ENCODE measurements around the gene CRIM1.

Gene CRIM1

DNA sequence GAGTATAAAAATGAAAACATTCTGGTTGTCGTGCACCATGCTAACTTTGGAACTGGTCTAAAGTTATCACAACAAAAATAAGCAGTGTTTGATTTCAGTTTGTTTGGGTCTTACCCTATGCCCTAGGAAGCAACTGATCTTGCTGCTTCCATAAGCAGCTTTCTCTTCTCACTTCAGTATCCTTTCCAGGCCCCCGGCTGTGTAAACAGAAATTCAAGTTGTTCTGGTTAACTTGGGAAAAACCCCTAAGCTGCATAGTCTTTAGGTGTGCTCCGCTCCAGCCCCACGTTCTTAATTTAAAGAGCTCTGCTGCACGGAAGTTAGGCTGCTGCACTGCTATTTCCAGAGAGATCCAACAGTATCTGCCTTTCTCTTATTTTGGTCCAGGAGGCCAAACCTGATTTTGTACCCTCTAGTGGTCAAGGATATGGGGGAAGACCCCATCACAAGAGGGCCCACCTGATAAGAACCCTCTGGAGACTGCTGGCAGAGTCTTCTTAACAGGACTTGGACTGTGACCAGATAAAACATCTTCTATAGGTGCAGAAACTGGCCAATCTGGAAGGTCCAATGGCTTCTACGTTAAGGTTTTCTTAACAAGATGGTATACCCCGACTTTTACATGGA is 173.3 kb downstream of the CRIM1 start:
- DNase-seq (ENCODE audit: low spot score), result no peak

DNA sequence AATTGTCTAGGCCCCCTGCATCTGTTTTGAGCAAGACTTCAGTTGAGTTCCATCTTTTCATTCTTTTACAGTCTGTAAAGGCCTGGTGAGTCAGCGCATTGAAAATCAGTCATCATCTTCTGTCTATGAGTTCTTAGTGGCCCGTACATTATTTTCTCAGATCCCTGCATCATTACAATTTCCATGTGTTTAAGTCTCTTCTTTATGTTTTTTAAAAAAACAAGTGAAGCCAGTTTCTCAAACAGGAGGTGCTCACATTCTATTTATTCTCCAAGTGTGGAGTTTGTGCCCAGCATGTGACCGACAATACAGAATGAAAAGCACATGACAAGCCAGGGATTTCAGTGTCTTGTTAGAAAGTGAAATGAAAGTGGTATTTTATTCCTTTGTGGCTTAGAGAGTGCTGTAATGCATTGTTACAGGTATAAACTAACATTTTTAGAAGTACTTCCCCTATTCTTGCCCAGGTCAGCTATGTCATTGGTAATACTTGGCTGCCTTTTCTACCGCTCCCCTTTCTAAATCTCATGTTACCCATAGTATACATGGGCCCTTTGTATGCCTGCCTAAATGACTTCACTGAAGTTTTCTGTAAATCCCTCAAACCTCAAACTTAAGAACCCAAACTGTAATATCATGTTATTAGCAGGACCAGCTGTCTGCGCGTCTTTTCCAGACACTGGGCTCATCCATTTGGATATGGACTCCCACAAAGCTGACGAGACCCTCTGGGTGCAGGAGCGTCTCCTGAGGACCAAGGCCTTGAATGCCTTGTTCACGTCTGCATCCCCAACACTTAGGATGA is 174.8 kb downstream of the CRIM1 start:
- DNase-seq (ENCODE audit: low spot score), result peak; percentile 44

DNA sequence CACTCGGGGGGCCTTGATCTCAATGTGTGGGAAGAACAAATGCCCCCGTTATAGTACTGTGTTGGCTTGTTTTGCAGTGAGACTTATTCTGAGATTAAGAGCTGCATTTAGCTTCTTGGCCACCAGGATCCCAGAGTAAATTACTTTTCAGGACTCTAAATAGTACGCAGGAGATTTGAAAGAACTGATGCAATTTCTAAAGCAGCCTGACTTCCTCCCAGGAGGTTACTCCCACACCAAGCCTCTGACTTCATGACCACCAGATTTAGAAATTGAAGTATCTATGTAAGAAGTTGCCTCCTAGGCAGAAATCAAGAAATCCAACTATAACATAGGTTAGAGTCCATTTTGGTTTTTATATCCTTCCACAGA is 175.4 kb downstream of the CRIM1 start:
- DNase-seq (ENCODE audit: low spot score), result no peak

DNA sequence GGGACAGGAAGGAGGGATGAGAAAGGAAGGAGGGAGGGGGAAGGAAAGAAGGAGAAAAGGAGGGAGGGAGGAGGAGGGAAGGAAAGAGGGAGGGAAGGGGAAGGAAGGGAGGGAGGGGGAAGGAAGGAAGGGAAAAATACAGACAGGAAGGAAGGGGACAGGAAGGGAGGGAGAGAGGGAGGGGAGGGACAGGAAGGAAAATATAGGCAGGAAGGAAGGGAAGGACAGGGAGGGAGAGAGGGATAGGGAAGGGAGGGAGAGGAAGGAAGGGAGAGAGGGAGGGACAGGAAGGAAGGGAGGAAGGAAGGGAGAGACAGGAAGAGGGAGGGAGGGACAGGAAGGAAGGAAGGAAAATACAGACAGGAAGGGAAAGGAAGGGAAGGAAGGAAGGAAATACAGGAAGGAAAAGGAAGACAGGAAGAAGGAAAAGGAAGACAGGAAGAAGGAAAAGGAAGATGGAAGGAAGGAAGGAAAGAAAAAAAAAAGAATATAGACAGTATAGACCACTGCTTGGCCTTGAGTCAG is 178.8 kb downstream of the CRIM1 start:
- no peak for DNase-seq (ENCODE audit: low spot score)

DNA sequence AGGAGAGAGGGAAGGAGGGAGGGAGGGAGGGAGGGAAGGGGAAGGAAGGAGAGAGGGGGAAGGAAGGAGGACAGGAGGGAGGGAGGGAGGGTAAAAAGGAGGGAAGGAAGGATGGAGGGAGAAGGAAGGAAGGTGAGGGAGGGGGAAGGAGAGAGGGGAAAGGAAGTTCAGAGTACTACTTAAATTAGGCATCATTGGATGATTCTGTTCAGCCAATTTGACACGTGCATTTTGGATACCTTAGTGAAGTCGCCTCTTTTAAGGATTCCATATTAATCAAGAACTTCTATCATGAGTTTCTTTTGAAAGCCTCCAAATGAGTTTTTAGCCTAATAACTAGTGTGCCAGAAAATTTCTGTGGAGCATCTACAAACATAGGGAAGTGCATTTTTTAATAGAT is 179.5 kb downstream of the CRIM1 start:
- no peak for DNase-seq (ENCODE audit: low spot score)

DNA sequence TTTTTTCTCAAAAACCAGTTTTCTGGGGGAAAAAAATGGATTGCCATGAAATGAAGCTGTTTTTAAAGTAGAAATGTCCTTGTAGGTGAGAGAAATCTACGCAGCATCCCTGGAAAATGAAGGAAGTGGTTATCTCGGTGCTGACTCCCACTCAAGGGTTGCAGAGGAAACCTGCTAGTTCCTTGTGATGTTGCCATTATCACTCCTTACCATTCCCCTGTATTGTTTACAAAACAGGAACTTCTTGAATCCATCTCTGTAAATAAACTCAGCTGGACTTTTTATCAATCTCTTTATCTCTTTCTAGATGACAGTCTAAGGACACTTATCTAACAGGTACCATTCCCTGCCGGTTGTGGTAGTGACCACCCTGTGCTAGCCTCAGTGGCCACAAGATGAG is 181.2 kb downstream of the CRIM1 start:
- DNase-seq (ENCODE audit: low spot score), result no peak

DNA sequence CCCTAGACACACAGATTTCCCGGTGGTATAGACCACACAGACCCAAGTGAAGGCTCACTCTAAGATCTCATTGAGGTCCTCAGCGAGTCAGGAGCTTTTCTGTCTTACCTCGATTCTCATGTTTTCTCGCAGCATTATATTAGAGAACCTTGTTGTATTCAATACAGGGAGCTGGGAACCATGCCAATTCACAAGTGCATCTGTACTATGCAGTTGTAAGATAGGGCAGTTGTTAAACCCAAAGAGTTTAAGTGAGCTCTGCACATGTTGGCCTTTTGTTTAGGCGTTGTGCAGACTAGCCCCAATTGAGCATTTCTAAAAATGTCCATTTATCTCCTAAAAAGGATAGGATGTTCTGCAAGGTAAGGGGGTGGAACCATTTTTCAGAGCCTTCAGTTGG is 182.8 kb downstream of the CRIM1 start:
- no peak for DNase-seq (ENCODE audit: low spot score)

DNA sequence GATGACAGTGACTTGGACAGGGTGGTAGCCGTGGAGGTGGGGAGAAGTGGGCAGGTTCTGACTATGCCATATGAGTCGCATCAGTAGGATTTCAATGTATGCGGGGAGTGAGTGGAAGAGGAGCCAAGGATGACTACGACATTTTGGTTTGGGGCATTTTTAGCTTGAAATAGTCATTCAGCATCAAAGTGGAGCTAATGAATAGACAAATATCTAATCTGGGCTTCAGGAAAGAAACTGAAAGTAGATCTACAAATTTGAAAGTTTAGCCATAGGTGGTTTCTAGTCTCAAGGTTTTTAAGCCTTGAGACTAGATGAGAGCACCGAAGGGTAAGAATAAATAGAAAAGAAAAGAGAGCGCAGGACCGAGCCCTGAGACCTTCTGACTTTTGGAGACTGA is 184.1 kb downstream of the CRIM1 start:
- DNase-seq (ENCODE audit: low spot score), result peak; percentile 51

DNA sequence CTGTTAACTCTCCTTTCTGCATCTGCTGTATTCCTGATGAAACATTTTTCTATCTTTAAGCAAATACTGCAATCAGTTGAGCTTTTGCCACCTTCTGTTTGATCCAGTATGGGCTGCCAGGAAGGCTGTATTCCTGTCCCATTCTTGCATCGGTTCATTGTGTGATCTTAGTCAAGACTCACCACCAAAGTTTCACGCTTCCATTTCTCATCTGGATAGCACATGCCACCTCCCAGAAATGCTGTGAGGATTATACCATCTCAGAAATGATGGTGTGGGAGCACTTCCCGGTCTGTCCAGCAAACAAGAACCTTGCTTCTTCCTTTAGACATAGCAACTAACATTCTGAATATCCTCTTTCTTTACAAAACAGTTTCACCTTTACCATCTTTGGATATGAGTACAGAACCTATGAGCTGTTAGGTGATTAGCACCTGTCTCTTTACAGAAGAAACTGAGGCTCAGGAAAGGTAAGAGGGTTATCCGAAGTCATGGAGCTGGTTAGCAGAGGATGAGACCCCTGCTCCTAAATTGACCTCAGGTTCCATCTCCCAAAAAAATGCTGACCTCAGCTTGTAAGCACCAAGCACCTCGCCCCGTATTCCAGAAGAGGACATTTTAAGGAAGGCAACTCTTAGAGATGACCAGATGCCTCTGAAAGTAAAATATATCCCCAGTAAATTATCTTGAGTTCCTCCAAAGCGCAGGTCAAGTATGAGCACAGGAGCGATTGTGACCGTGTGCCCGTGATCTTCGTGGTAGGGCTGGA is 185.6 kb downstream of the CRIM1 start:
- DNase-seq (ENCODE audit: low spot score), result no peak

DNA sequence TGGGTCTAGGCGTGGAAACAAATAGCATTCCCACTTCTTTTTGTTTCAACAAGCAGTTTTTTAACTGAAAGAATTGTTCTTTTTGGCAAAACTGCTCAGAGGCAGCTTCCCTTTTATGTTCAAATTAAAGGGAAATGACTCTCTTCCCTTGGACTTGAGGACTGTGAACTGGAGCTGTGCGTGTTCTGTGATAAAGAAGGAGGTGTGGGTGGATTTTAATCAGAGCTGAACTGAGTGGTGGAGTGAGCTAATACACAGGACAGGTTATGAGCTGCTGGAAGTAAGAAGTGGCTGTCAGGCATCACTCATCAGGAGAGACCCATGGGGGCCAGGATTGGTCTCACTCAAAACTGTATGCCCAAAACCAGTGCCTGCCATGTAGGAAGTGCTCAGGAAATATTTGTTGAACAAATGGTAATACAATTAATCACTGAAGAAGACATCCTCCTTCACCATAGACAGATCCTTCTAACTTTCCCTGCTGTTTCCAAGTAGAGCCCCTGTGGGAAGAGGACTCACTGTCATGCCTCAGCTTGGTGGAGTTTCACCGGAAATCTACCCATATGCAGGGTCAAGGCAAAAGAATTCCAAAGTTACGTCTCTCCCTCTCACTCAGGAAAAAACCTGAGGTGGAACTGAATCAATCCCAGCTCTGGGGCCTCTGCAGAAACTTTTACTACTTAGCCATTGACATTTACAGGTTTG is 186.5 kb downstream of the CRIM1 start:
- DNase-seq (ENCODE audit: low spot score), result peak; percentile 40

DNA sequence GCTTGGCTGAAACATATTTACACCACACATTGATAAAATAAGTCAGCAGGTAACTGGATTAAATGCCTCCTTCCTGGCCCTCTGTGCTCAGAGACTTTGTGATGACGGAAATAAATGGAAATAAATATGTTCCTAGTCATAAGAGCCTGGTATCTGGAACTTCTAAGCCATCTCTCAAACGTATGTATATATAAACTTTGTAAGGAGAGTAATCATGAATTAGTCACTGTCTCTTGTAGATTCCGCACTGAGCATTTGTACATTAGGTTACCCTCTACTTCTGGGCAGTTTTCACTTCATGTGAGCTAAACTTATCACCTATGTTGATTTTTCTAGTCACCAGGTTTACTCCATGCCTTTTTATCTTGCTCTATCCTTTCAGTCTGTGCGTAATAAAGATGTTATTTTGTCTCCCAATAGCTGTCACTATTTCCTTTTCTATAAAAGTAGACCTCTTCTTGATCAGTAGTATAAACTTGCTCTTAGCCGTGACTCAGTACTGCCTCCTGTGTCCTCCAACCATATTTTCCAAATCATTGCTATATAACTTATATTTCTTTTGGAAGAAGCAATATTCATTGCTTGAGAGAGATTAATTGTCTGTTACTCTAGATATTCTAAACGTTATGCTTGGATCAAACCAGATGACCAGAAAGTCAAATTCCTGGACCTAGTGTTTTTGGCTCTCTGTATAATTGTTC is 189.2 kb downstream of the CRIM1 start:
- peak; percentile 76 for DNase-seq (ENCODE audit: low spot score)

DNA sequence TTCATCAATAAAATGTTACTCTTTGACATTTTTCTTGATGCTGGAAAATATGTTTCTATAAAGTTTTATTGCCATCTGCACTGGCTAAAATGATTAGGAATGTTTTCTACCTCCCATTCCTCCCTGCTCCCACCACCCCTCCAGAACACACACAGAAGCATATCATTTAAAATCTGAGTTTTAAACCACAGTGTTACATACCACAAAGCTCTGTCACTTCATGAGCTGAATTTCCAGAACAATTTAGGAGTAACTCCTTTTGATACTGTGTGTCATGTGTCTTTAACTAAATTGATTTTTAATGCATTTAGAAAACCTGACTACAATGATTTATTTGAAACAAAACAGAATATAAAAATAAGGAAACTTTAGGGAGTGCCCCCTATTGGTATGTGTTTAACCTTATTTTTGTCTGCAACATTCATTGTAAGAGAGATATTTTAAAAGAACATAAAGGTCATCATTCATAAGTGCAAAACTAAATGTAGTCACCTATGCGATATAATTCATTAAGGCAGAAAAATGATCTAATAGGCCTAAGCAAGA is 190.4 kb downstream of the CRIM1 start:
- DNase-seq (ENCODE audit: low spot score), result peak; percentile 30

DNA sequence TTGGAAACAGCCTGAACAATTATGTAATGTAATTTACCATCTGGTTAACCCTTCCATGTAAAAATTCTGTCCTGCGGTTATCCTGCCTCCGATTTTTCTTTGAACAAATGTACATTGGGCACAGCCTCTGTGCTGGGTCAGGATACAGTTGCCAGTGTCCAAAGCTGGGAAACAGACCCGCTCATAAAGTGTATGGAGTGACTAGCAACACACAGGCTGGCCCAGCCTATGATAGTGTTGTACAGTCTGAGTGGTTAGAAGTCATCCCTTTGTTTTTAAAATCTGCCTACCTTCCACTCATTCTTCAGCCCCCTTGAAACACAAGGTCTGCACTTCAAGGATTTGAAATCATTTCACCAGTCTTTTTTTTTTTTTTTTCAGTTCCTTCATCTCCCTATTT is 192.3 kb downstream of the CRIM1 start:
- DNase-seq (ENCODE audit: low spot score), result peak; percentile 28

DNA sequence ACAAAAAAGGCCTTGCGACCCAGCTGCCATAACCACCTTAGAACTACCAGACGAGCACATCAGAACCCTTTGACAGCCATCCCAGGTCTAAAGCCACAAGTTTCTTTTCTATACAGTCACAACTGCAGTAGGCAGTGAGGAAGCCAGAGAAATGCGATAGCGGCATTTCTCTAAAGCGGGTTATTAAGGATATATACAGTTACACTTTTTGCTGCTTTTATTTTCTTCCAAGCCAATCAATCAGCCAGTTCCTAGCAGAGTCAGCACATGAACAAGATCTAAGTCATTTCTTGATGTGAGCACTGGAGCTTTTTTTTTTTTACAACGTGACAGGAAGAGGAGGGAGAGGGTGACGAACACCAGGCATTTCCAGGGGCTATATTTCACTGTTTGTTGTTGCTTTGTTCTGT is 193.6 kb downstream of the CRIM1 start:
- DNase-seq (ENCODE audit: low spot score), result peak; percentile 83

DNA sequence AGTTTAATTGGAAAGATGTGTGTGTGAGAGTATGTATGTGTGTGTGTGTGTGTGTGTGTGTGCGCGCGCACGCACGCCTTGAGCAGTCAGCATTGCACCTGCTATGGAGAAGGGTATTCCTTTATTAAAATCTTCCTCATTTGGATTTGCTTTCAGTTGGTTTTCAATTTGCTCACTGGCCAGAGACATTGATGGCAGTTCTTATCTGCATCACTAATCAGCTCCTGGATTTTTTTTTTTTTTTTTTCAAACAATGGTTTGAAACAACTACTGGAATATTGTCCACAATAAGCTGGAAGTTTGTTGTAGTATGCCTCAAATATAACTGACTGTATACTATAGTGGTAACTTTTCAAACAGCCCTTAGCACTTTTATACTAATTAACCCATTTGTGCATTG is 194.4 kb downstream of the CRIM1 start:
- peak; percentile 25 for DNase-seq (ENCODE audit: low spot score)

DNA sequence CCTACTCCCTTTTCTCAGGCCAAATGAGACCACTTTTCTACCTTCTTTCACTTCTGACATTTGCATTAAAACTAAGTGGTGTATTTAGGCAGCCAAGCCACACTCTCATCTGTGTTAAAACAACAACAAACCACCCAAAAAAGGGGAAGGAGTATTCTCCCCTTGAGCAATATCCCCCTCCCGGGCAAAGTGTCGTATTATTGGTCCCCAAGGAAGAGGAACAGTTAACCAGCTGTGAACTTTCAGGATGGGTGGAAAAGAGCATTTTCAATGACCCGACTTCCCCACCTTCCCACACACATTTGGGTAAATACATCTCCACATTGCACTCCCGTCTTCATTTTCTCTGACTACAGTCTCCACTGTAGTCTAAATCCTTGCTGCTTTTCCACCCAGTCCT is 198.1 kb downstream of the CRIM1 start:
- no peak for DNase-seq (ENCODE audit: low spot score)

DNA sequence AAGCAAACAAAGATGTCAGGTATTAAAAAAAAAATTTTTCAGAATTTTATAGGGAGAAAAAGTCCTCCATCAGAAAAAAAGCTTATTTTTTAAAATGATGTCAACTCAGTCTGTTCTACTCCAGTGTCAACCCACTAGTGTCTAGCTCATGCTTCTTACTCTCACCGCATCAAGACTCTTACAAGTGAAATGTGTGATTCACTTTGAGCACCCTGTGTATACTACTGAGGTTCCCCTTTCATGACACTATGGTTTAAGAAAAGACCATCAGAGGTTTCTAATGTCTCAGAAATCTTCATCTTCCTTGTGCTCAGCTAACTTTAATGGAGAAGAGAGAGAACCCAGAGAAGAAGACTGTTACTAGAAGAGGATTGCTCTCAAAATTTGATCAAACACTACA is 199.0 kb downstream of the CRIM1 start:
- peak; percentile 64 for DNase-seq (ENCODE audit: low spot score)

DNA sequence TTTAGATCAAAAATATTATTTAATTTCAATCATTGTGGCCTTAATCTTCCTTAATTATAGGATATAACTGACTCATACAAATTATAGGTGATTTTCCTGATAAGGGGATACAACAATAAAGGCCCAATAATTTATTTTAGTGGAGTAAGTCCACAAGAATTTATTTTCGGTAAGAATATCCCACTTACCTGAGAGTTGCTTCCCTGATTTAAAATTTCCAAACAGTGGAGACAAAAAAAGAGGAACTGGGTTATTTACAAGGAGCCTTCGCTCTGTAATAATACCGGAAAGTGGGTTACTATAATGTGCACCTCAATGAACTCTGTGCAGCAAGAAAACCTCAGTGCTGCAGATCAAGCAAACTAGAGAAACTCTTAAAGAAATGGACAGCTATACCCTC is 200.2 kb downstream of the CRIM1 start:
- DNase-seq (ENCODE audit: low spot score), result peak; percentile 32

DNA sequence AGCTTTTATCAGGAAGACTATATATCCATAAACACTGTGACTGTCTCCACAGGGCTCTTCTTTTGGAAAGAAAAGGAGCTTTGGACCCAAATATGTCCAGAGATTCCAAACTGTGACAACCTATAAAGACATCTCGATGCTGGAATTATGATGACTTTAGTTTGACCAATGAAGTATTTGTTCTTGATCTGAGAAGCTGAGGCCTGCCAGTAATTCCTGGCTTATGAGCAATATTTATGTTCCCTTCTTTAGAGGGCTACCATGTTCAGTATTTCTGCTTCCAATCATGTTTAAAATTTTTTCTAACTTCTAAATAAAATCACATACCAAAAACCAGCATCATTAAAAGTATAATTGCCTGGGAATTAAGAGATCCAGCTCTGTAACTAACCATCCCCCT is 201.3 kb downstream of the CRIM1 start:
- DNase-seq (ENCODE audit: low spot score), result peak; percentile 83

DNA sequence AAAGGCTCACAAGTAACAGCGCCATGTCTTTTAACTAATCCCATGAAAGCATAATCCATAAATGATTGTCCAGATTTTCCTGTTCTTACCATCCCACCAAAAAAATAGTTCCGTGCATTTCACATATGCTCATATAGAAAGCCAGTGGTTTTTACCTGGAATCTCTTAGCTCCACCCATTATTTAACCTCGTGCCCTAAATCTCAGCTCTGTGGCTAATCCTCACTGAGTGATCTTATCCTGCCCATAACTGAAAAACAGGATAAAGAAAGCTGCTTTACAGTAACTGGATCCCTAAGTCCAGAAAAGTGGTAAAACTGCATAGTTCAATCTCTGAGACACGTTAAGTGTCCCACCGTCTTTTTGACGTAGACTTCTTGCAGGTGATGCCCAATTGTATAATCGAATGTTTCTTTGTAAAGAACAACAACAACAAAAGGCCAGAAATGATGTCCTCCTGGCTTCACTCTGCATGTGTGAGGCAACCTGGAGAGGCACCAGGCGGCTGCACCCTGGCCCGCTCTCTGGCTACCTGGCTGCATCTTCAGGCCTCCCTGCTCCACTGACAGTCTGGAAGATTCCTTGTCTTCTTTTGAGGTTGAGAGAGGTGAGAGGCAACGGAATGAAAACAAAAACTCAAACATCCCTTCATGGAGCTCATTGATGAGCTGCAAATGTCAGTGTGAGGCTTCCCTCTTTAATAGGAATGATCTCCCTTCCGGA is 203.8 kb downstream of the CRIM1 start:
- DNase-seq (ENCODE audit: low spot score), result peak; percentile 89

DNA sequence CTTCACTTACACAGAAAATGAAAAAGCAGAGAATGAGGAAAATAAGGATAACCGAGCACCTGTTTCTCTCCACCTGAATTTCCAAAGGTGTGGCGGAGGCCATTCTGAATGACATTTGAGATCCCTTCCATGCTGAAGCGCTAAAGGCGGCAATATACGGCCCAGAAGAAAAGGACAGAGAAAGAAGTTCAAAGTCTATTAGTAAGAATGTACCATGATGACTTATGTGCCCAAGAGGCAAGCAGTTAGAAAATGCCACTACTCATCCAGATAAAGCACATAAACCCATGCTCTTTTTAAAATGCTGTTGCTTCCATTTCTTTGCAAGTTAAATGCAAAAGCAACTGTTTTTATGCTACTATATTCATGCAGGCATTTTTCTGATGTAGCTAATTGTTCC is 205.1 kb downstream of the CRIM1 start:
- peak; percentile 85 for DNase-seq (ENCODE audit: low spot score)

All from RKO (cell line).